Measurements from ENCODE around the gene LRRC45.

Gene LRRC45

GRCh38 chr17:82050152-82050760 is 27.2 kb downstream of the LRRC45 start:
- no peak for DNase-seq (ENCODE audit: low read depth in 2 of 3, low spot score in 2 of 3)

DNA sequence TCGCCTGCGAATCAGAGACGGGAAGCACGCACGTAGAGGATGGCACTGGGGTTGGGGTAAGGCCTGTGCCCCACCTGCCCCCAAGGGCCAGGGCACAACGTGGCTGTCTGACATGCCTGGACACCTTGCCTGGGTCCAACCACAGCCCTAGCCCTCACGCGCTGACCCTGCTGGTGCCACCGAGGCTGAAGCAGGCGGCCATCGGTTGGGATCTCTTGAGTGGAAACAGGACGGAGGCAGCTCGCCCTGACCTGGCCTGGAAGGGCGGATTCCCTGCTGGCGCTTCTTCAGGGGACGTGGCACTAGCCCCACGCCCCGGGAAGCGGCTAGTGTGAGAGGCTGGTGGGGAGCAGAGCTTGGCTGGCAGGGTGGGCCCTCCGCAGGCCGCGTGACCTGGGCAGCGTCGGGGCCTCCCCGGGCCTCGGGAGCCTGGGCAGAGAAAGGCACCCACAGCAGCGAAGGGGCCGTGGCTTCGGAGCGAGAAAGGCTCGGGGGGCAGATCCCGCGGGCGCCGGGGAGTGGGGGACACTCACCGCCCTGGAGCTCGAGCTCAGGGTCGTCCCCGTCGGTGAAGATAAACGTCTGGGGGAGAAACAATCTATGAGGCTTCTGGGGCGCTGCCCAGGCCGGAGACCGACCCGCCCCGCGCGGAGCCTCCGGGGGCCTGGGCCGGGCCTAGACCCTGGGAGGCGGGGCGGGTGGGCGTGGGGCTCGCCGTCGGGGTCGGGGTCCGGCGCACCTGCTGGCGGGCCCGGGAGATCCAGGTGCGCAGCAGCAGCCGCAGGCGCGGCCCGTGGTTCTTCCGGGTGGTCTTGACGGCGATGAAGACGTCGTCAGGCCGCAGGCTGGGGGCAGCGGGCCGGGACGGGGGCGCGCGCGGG is 27.9 kb downstream of the LRRC45 start:
- no peak for DNase-seq (ENCODE audit: low read depth in 2 of 3, low spot score in 2 of 3)

- peak; percentile 61 to 72 (median 71) for DNase-seq (ENCODE audit: low read depth in 2 of 3, low spot score in 2 of 3)
These were observed 28.9 kb downstream of the LRRC45 start, which contains the start of the genes GPS1 and RFNG for GRCh38 chr17:82051776-82052637. Gene GPS1, plus strand, starts transcription at chr17:82051898. Its CDS starts 34 bp downstream, at chr17:82051932. Gene RFNG, minus strand, starts transcription at chr17:82051811. Its CDS starts 45 bp downstream, at chr17:82051766.

- no peak for DNase-seq (ENCODE audit: low read depth in 2 of 3, low spot score in 2 of 3)
These were observed 29.5 kb downstream of the LRRC45 start for GRCh38 chr17:82052638-82053059.

GRCh38 chr17:82053130-82053529 is 30.0 kb downstream of the LRRC45 start:
- DNase-seq (ENCODE audit: low read depth in 2 of 3, low spot score in 2 of 3): no peak

DNA sequence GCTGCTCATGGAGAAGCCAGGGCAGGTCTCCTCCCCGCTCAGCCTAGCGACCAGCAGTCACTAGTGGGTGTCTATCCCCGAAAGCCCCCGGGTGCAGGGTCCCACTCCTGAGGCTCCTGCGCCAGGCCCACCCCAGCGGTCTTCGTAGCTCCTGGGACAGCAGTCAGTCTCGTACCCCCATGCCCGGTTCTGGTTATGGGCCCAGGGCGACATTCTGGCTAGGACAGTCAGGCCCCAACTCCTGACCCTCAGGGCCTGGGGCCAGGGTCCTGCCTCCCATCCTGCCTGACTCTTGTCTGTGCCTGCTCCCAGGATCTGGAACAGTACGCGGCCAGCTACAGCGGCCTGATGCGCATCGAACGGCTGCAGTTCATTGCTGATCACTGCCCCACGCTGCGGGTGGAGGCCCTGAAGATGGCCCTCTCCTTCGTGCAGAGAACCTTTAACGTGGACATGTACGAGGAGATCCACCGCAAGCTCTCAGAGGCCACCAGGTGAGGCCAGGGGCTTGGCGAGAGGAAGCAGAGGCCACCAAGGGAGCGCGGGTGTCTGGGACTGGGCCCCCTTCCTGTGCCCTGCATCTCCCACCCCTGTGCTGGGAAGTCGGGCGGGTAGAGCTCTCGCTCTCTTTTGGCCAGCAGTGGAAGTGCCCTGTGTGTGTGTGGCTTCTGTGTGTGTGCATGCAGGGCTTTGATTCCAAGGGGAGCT is 30.6 kb downstream of the LRRC45 start:
- DNase-seq (ENCODE audit: low read depth in 2 of 3, low spot score in 2 of 3): no peak

DNA sequence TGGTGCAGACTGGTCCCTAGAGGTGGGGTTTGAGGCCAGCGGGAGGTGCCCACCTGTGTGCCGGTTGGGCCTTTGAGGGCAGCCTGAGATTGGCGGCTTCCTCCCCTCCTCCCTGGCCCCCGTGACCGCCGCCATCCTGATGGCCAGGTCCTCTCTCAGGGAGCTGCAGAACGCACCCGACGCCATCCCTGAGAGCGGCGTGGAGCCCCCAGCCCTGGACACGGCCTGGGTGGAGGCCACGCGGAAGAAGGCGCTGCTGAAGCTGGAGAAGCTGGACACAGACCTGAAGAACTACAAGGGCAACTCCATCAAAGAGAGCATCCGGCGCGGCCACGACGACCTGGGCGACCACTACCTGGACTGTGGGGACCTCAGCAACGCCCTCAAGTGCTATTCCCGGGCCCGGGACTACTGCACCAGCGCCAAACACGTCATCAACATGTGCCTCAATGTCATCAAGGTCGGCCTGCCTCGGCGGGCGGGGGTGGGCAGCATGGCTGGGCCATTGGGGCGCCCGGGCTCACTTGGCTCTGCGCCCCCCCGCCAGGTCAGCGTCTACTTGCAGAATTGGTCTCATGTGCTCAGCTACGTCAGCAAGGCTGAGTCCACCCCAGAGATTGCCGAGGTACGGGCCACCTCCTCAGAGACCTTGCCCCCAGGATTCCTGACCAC is 31.4 kb downstream of the LRRC45 start:
- no peak for DNase-seq (ENCODE audit: low read depth in 2 of 3, low spot score in 2 of 3)

DNA sequence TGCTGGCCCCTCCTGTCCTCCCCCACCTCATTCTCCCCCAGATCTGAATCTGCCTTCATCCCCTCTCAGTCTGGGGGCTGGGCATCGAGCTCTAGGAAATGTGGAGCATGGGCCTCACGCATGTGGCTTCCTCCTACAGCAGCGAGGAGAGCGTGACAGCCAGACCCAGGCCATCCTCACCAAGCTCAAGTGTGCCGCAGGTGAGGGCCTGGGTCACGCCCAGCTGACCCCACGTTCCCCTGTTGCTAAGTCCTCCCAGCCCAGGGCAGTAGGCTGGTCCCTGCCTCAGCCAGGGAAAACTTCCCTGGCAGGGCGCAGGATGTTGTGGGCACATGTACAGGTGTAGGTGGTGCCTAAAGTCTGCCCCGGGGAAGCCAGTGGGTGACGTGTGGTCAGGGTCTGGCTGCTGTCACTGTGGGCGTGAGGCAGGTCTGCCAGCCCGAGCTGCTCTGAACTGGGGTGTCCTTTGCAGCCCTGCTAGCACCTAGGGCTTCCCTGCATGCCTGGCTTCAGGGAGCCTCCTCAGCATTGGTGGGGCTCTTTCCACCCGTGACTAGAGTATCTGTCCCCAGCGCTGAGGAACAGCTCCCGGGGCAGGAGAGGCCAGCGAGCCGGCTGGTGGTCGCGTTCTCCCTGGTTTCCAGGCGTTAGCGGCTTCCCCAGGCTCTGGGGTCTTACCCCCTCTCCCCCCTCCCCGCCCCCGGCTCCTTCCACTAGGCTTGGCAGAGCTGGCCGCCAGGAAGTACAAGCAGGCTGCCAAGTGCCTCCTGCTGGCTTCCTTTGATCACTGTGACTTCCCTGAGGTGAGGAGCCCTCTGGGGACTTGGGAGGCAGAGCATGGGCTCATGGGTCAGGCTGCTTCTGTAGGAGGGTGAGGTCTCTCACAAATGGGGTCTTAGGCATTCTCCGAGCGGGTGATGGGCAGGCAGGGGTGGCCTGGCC is 32.2 kb downstream of the LRRC45 start:
- DNase-seq (ENCODE audit: low read depth in 2 of 3, low spot score in 2 of 3): no peak

DNA sequence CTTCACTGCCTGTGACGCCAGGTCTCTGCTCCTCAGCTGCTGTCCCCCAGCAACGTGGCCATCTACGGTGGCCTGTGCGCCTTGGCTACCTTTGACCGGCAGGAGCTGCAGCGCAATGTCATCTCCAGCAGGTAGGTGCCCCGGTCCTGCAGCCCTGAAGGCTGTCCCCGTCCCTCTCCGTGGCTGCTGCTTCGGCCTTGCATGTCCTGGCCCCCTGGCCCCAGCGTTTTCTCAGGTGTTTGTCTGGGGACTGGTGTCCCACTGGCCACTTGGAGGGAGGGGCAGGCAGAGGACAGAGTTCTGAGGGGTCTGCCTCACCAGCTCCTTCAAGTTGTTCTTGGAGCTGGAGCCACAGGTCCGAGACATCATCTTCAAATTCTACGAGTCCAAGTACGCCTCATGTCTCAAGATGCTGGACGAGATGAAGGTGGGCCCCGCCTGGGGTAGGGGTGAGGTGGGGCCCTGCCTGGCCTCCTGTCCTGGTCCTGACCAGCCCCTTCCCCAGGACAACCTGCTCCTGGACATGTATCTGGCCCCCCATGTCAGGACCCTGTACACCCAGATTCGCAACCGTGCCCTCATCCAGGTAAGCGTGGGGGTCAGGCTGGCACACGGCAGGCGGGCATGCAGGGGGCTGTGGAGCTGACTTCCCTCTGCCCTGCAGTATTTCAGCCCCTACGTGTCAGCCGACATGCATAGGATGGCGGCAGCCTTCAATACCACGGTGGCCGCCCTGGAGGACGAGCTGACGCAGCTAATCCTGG is 33.0 kb downstream of the LRRC45 start:
- no peak for DNase-seq (ENCODE audit: low read depth in 2 of 3, low spot score in 2 of 3)

DNA sequence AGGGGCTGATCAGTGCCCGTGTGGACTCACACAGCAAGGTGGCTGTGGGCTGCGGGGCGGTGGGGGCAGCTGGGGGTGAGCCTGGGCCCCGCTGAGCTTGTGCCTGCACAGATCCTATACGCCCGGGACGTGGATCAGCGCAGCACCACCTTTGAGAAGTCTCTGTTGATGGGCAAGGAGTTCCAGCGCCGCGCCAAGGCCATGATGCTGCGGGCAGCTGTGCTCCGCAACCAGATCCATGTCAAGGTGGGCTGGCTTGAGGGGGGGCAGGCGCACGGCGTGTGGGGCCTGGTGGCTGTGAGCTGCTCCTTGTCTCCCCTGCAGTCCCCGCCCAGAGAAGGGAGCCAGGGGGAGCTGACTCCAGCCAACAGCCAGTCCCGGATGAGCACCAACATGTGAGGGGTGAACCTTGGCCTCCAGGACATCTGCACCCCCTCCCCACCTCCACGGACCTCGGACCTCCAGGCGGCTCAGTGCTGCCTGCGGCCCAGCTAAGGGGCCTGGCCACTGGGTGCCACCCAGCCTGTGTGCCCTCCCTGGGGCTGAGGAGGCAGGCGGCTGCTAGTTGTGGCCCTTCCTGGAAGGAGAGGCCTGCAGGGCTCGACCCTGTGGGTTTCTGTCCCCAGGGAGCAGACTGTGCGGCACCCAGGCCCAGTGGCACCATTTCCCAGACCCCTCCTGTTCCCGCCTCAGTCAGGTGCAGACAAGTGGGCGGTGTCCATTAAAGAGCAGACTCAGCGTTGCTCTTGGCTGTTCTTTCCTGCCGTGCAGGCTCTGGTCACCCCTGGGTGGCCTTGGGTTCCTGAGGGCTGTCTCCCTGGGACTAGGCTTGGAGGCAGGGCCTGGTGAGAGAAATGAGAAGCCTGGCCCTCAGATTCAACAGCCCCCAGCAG is 33.9 kb downstream of the LRRC45 start:
- DNase-seq (ENCODE audit: low read depth in 2 of 3, low spot score in 2 of 3): no peak

DNA sequence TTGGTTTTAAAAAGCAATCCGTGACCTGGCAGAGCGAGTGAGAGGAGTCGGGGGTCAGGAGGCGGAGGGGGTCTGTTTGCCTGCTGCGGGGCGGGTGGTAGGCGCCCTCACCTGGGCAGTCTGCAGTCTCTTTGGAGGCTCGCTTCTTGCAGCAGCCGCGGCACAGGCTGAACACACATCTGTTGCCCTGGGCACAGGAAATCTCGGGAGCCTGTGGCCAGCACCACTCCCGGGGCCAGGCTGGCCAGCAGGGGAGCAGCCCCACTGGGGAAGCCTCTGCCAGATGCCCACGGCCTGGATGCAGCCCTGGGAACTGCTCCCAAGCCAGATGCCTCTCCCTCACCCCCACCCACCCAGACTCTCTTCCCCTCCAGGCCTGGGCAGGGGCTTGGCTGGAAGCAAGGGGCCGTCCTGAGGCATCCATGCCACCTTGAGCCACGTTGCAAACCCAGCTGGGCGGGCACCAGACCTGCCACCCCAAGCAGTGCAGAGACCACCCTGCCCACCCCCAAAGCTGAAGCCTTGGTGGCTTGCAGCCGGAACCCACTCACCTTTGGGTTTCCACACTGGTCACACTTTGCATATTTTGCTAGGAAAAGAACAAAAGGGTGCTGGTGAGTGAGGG is 35.2 kb downstream of the LRRC45 start:
- no peak for DNase-seq (ENCODE audit: low read depth in 2 of 3, low spot score in 2 of 3)

DNA sequence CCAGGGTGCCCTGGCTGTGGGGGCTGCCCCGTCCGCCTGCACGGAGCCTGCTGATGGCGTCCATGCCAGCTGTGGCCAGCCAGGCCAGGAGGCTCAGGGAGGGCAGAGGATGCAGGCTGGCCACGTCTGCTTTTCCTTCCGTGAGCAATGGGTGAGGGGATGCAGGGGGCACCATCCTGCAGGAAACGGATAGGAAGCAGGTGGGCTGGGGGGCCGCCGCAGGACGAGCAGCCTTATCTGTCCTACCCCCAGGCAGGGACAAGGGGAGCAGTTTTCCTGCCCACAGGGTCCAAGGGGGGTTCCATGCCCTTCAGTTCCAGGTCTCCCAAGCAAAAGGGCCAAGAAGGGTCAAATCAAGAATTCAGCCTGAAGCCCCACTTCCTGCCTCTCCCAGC is 35.7 kb downstream of the LRRC45 start:
- no peak for DNase-seq (ENCODE audit: low read depth in 2 of 3, low spot score in 2 of 3)

GRCh38 chr17:82059272-82060000 is 36.3 kb downstream of the LRRC45 start:
- DNase-seq (ENCODE audit: low read depth in 2 of 3, low spot score in 2 of 3): no peak

- DNase-seq (ENCODE audit: low read depth in 2 of 3, low spot score in 2 of 3): no peak
These were observed 36.9 kb downstream of the LRRC45 start for GRCh38 chr17:82060001-82060380.

GRCh38 chr17:82060614-82061013 is 37.5 kb downstream of the LRRC45 start:
- no peak for DNase-seq (ENCODE audit: low read depth in 2 of 3, low spot score in 2 of 3)
